ENCODE measurements around the gene CCDC28B.

DNA sequence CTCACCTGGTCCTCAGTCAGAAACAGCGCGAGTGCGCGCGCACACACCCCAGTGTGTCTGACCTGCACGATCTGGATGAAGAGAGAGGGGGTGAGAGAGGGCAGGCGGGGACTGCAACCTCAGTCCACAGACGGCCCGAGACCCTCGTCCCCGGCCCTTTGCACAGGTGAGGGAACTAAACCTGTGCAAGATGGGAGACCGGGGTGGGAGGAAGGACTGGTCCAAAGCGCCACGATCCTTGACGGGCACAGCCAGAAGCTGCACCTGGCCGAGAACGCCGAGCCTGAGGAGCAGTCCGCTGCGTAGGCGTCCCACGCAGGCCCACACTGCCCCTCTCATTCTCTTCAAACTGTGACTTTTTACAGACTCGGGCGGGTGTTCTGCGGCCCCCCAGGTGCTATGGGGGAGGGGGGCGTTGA lies 4.6 kb downstream of the CCDC28B start:
- TF ChIP-seq, protein P1, sequence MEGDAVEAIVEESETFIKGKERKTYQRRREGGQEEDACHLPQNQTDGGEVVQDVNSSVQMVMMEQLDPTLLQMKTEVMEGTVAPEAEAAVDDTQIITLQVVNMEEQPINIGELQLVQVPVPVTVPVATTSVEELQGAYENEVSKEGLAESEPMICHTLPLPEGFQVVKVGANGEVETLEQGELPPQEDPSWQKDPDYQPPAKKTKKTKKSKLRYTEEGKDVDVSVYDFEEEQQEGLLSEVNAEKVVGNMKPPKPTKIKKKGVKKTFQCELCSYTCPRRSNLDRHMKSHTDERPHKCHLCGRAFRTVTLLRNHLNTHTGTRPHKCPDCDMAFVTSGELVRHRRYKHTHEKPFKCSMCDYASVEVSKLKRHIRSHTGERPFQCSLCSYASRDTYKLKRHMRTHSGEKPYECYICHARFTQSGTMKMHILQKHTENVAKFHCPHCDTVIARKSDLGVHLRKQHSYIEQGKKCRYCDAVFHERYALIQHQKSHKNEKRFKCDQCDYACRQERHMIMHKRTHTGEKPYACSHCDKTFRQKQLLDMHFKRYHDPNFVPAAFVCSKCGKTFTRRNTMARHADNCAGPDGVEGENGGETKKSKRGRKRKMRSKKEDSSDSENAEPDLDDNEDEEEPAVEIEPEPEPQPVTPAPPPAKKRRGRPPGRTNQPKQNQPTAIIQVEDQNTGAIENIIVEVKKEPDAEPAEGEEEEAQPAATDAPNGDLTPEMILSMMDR (IDR thresholded peaks at IDR 0.05): no peak
- no peak for TF ChIP-seq POLR2A (IDR thresholded peaks at IDR 0.05)

Data from testis (tissue), 2 donors.